Activated T-helper 9 cell treated with anti-CD3 and anti-CD28 coated beads, Interleukin-2, amount 50 U/mL, for 16 hours (primary cell): ENCODE data around the gene DYNC2LI1.

ENCODE experiments used
- DNase-seq: peaks from one replicate; pipeline ENCODE4 v3.0.0-alpha.2; 2020; ENCODE audit warnings: low read depth

DYNC2LI1 gene

GRCh38 chr2:43763091-43763490 is 10.7 kb upstream of the DYNC2LI1 start:
- DNase-seq, result no peak

DNA sequence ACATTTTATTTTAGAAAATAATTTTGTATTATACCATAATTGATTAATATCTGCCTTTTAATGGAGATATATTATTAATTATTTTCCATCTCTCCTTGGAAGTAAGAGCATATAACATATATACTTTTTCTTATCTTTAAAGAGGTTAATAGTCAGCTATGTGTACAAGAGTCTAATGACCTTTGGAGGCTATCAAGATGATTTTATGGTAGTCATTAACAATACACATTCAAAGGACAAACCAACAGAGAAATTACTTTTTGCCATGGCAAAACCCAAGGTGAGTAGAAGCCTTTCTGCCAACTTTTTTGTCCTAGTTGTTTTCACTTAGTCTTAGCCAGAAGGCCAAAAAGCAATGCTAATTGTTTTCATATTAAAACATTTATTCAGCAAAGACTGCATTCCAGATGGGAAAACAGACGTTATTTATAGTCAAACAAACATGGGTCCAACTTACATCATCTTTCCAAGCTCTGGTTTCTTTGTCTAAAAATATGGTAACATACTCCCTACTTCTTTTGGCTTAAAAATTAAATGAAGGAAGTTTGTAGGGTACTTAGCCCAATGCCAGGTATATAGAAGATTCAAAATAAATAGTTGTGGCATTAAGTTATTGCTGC is 9.6 kb upstream of the DYNC2LI1 start:
- DNase-seq, result no peak

- DNase-seq, result no peak
Measured at GRCh38 chr2:43766006-43766405, 7.8 kb upstream of the DYNC2LI1 start.

DNA sequence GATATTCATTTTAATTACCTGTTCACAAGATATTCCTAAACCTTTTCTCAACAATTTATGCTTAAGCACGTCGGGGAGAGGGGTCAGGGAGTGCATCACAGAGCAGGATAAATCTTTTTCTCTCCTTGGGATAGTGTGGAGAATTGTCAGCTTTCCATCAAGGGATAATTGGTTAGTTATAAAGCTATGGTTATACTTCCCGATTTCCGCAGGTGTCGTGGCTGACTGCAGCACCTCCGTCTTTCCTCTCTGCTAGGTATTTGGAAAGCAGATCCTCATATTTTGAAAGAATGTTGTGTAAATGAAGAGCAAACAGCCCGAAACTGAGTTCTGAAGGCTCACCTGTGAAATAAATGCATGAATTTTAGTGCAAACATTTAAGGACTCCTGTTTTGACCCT is 778 bp downstream of the DYNC2LI1 start:
- no peak for DNase-seq

- no peak for DNase-seq
Measured at GRCh38 chr2:43776324-43776723, 2.5 kb downstream of the DYNC2LI1 start.

- no peak for DNase-seq
Measured at GRCh38 chr2:43777306-43777926, 3.6 kb downstream of the DYNC2LI1 start.

GRCh38 chr2:43778233-43778632 is 4.4 kb downstream of the DYNC2LI1 start:
- DNase-seq, result no peak

DNA sequence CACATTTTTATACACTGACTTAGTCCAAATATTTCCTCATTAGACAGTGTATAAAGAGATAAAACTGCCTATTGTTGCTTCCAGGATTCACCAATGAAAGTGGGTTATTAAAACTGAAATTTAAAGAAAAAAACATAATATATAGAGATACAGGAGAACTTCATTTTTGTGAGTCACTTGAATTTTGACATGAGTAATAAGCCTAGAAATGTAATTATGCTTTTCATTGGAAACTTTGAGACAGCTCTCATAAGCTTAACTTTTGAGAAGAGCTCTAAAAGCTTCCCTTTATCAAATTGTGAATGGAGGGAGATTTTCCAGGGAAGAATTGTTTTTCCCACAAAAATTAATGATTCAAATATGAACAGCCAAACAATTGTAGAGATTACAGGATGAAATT is 14.1 kb downstream of the DYNC2LI1 start:
- DNase-seq, result no peak

DNA sequence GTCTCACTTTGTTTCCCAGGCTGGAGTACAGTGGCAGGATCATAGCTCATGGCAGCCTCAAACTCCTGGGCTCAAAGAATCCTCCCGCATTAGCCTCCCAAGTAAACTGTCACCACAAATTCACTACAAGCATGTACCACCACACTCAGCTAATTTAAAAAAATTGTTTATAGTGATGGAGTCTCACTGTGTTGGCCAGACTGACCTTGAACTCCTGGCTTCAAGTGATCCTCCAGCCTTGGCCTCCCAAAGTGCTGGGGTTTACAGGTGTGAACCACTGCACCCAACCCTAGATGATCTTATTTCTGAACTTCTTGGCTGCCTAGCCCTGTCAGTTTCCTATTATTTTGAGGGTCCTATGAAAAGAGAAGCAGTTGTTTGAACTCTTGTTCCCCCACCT is 14.8 kb downstream of the DYNC2LI1 start:
- no peak for DNase-seq

- DNase-seq, result no peak
Measured at GRCh38 chr2:43790147-43790546, 16.3 kb downstream of the DYNC2LI1 start.

DNA sequence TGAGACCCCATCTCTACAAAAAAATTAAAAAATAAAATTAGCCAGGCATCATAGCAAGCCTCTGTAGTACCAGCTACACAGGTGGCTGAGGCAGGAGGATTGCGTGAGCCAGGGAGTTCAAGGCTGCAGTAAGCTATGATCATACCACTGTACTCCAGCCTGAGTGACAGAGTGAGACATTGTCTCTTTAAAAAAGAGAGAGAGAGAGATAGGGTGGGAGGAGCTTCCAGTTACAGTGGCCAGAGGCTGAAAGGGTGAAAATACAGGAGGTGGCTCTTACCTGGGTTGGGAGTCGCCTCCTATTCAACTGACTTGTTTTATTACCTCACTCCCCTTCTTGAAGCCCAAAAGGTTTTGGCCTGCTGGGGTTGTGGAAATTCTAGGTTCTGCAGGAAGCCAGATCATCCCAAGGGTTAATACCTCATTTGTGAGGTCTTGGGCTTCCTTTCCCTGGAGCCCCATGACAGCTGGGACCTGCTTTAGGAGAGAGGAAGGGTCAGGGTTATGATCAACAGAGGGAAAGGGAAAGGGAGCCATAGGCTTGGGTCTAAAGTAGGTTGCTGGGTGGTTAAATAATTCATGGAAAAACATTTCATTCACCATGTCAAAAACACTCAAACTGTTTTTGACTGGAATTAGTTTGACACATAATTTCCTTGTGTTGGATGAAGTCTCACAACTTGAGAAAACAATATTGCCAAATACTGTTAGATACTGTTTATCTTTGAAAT is 17.4 kb downstream of the DYNC2LI1 start:
- DNase-seq, result no peak

- no peak for DNase-seq
Measured at GRCh38 chr2:43792653-43793052, 18.8 kb downstream of the DYNC2LI1 start.

- no peak for DNase-seq
Measured at GRCh38 chr2:43794956-43795355, 21.1 kb downstream of the DYNC2LI1 start.

- DNase-seq, result no peak
Measured at GRCh38 chr2:43796206-43796605, 22.4 kb downstream of the DYNC2LI1 start.

- DNase-seq, result no peak
Measured at GRCh38 chr2:43798300-43798699, 24.5 kb downstream of the DYNC2LI1 start.

DNA sequence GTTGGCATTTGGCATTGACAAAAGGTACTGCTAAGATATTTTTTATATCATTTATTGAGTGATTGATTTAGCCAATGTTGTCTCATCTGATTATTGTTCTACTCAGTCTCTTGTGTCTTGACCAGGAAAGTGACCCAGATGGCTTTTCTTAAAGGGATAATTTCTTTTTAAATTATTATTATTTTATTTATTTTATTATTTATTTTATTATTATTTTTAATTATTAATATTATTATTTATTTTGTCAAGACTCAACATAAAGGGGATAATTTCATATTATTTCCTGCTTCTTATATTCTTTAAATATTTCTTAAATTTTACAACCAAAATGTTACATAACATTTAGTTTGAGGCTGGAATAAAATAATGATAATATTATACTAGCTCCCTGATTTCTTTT is 27.1 kb downstream of the DYNC2LI1 start:
- no peak for DNase-seq

GRCh38 chr2:43802135-43802534 is 28.3 kb downstream of the DYNC2LI1 start:
- no peak for DNase-seq

GRCh38 chr2:43803113-43803512 is 29.3 kb downstream of the DYNC2LI1 start:
- no peak for DNase-seq

DNA sequence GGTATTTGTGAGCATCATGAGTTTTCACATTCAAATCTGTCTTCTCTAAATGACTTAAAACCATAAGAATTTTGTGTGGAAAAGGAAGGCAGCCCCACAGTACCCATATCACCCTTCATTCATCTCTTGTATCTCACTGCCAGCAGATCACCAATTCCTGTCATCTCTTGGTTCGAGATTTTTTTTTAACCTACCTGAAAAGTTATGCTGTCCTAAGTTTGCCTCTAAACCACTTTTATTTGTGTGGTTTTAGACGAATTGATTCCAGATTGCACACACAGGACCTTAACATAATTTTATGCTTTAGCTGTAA is 32.8 kb downstream of the DYNC2LI1 start:
- no peak for DNase-seq

- no peak for DNase-seq
Measured at GRCh38 chr2:43810452-43810851, 36.6 kb downstream of the DYNC2LI1 start.

GRCh38 chr2:43810888-43811287 is 37.0 kb downstream of the DYNC2LI1 start:
- DNase-seq, result no peak

DNA sequence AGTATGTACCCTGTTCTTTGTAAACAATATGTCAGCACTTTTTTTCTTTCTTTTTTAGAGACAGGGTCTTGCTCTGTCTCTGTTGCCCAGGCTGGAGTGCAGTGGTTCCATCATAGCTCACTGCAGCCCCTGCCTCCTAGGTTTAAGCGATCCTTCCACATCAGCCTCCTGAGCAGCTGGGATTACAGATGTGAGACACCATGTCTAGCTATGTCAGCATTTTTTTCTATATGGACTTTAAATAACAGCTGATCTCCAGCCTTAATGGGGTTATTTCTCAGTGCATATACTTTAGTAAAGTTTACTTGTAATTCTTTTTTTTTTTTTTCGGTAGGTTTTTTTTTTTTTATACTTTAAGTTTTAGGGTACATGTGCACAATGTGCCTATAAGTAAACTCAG is 38.2 kb downstream of the DYNC2LI1 start:
- DNase-seq, result no peak

GRCh38 chr2:43812947-43813346 is 39.1 kb downstream of the DYNC2LI1 start:
- DNase-seq, result no peak

DNA sequence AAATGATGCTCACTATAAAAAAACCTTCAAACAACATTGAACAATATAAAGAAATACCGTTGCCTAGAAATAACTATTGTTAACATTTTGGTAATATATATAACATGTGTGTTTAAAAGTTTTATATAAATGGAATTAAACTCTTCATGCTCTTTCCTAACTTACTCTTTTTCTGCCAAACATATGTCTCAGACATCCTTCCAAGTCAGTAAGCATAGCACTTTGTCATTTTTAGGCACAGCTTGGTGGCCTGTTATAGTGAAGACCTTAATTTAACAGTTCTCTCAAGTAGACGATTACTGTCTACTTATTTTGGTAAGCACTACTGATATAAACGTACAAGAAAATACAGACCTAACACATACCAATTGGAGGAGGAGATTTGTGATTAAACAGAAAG is 40.9 kb downstream of the DYNC2LI1 start:
- no peak for DNase-seq
